Endothelial cell of umbilical vein (primary cell): Measurements from ENCODE around the gene CADPS.

Experiments used
- JUN ChIP-seq: IDR thresholded peaks from 2 replicates; pipeline ENCODE4 v1.6.1; 2011; ENCODE audit warnings: borderline replicate concordance, low read depth; ENCODE audit not compliant: insufficient read length, insufficient read depth
- MAX ChIP-seq: IDR thresholded peaks from 2 replicates; pipeline ENCODE4 v1.6.1; 2011; ENCODE audit not compliant: insufficient read depth, insufficient read length
- MYC ChIP-seq: IDR thresholded peaks from one replicate; pipeline ENCODE4 v1.6.1; 2011; ENCODE audit warnings: mild to moderate bottlenecking, low read depth, low read length
- POLR2AphosphoS5 ChIP-seq: IDR thresholded peaks from 2 replicates; pipeline ENCODE4 v1.6.1; 2012; ENCODE audit warnings: low read depth, mild to moderate bottlenecking, control low read depth, low read length, moderate library complexity; ENCODE audit not compliant: insufficient read depth
- TF ChIP-seq, protein P1 (sequence below), 2 donors: IDR thresholded peaks; 1 replicate in 1 of 2; 2 replicates in 1 of 2; pipeline ENCODE4 v1.5.1; 2011; ENCODE audit warnings: low read length in 2 of 2, mild to moderate bottlenecking in 2 of 2, moderate library complexity in 2 of 2, control low read depth in 1 of 2, inconsistent platforms in 1 of 2, low read depth in 1 of 2; ENCODE audit not compliant: insufficient read depth in 1 of 2; ENCODE audit errors: extremely low read depth in 1 of 2

- TF ChIP-seq POLR2AphosphoS5: no peak
- TF ChIP-seq, protein P1, sequence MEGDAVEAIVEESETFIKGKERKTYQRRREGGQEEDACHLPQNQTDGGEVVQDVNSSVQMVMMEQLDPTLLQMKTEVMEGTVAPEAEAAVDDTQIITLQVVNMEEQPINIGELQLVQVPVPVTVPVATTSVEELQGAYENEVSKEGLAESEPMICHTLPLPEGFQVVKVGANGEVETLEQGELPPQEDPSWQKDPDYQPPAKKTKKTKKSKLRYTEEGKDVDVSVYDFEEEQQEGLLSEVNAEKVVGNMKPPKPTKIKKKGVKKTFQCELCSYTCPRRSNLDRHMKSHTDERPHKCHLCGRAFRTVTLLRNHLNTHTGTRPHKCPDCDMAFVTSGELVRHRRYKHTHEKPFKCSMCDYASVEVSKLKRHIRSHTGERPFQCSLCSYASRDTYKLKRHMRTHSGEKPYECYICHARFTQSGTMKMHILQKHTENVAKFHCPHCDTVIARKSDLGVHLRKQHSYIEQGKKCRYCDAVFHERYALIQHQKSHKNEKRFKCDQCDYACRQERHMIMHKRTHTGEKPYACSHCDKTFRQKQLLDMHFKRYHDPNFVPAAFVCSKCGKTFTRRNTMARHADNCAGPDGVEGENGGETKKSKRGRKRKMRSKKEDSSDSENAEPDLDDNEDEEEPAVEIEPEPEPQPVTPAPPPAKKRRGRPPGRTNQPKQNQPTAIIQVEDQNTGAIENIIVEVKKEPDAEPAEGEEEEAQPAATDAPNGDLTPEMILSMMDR (IDR thresholded peaks at IDR 0.05; ENCODE audit: extremely low read depth in 1 of 2, insufficient read depth in 1 of 2, low read depth in 1 of 2, low read length in 2 of 2): no peak
- TF ChIP-seq MAX: no peak
- no peak for TF ChIP-seq JUN
- no peak for TF ChIP-seq MYC
Observed at GRCh38 chr3:62445275-62445674, 429.9 kb downstream of the CADPS start.
